Lower lobe of right lung (tissue), 2 donors: ENCODE results near the gene UCN2. TPM values are rescaled to one million over a fixed set of nuclear protein-coding genes. Genes with fewer than 3 reads are reported as not detected.
A peak's percentile ranks its signal among the peaks of the same experiment; 100 is the strongest.
"Not testable (repeated sequence)": the region's sequence is repeated elsewhere in the genome, so short reads cannot be mapped to it uniquely, and the experiment has no call there.

ENCODE experiments used
- ATAC-seq, 2 donors: fragments of 200-7000 bp; cut with Tn5 transposase; one replicate each; pipeline ENCODE4 v1.9.1; 2020 to 2022; ENCODE audit warnings: mild to moderate bottlenecking in 2 of 2, moderate library complexity in 2 of 2
- DNase-seq: peaks from one replicate; pipeline ENCODE4 v3.0.0-alpha.2; 2020
- H3K27ac ChIP-seq: fragments of 200-600 bp; one replicate; pipeline ENCODE4 v1.8.0; 2022
- H3K27me3 ChIP-seq: fragments of 200-600 bp; one replicate; pipeline ENCODE4 v1.8.0; 2022; ENCODE audit warnings: low read depth
- H3K36me3 ChIP-seq: fragments of 200-600 bp; one replicate; pipeline ENCODE4 v1.8.0; 2022; ENCODE audit warnings: mild to moderate bottlenecking
- H3K4me1 ChIP-seq: fragments of 200-600 bp; one replicate; pipeline ENCODE4 v1.8.0; 2022
- H3K4me3 ChIP-seq: fragments of 200-600 bp; one replicate; pipeline ENCODE4 v1.8.0; 2022; ENCODE audit warnings: mild to moderate bottlenecking
- H3K9me3 ChIP-seq: fragments of 200-600 bp; one replicate; pipeline ENCODE4 v1.8.0; 2022
- CTCF ChIP-seq: fragments of 200-600 bp; IDR thresholded peaks from one replicate; pipeline ENCODE4 v1.8.0; 2022; ENCODE audit warnings: antibody characterized with exemption, mild to moderate bottlenecking
- intact Hi-C: fragments of 100-400 bp; cut with DNase I; formaldehyde crosslinking; loops from one replicate; pipeline ENCODE4 v1.11.0; 2022
- total RNA-seq: library from RNA; stranded (reverse); fragmentation: NEBNext Ultra II Directional; extraction: Animal tissue kit (Norgen Biotek cat#: 25700); gene quantifications from one replicate; pipeline ENCODE4 v1.2.1, GENCODE V29; 2021
- donor health status: DM: no; HTN: yes; CAD: no; lungs with severe emphysema.

Gene UCN2
- total RNA-seq, 1 donor from 2014 or later, result 0.32 TPM

DNA sequence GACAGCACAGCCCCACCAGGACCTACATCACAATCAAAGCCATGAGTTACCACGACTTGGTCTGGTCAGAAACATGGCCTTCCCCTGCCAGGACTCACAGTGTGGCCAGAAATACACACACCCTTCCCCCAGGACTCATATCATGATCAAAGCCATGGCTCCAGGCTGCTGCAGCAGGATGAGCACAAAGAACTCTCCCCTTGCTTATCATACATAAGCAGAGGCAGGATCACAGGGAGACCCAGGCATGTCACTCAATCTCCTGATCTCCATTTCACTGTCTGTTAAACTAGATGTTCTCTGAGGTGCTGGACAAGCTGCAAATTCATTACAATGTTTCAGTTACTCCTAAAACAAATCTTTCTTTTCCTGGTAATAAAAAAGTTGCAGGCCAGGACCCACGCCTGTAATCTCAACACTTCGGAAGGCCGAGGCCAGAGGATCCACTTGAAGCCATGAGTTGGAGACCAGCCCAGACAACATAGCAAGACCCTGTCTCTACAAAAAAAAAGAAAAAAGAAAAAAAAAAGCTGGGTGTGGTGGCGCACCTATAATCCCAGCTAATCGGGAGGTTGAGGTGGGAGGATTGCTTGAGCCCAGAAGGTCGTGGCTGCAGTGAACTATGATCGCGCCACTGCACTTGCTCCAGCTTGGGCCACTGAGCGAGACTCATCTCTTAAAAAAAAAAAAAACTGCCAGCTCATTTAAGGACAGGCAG lies 8.2 kb downstream of the UCN2 start:
- H3K27ac ChIP-seq, result no peak overlapping the region
- intact Hi-C loops, result loop anchor here (10.0 kb wide), 1 partner anchor 91 kb away; a partner anchor contains a TSS
- no peaks in the 10 kb centered on the region for H3K36me3 ChIP-seq
- H3K4me1 ChIP-seq, result peaks cover 38% of the 10 kb centered on the region
- peak overlapping the region; percentile 63 for H3K4me3 ChIP-seq
- DNase-seq (no peak), ATAC-seq (no peak)
- no peaks in the 10 kb centered on the region for H3K27me3 ChIP-seq
- TF ChIP-seq CTCF, result no peak
- H3K9me3 ChIP-seq, result no peaks in the 10 kb centered on the region

GRCh38 chr3:48553886-48554845 lies 9.4 kb downstream of the UCN2 start:
- no peaks in the 10 kb centered on the region for H3K9me3 ChIP-seq
- intact Hi-C loops, result loop anchor here (10.0 kb wide), 1 partner anchor 89 kb away; a partner anchor contains a TSS
- TF ChIP-seq CTCF, result no peak
- no peak for ATAC-seq
- H3K4me1 ChIP-seq, result peaks cover 28% of the 10 kb centered on the region
- no peak for DNase-seq
- H3K36me3 ChIP-seq, result no peaks in the 10 kb centered on the region
- no peaks in the 10 kb centered on the region for H3K27me3 ChIP-seq
- no peak overlapping the region for H3K4me3 ChIP-seq
- H3K27ac ChIP-seq, result peak overlapping the region; percentile 18

DNA sequence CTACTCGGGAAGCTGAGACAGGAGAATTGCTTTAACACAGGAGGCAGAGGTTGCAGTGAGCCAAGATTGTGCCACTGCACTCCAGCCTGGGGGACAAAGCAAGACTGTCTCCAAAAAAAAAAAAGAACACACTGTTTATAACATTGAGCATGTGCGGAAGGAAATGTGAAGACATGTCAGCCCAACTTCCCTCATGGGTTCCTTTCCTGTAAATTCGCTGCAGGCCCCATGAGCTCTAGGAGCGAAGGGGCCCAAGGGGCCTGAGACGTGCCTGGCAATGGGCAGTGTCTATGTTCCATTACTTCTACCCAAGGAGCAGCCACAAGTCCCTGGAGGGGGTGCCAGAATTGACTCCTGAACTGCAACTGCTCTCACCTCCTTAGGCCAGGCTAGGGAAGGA lies 10.2 kb downstream of the UCN2 start:
- Histone ChIP-seq H3K9me3 (no peaks in the 10 kb centered on the region), H3K4me1 (peaks cover 30% of the 10 kb centered on the region), H3K27ac (peak overlapping the region; percentile 18)

DNA sequence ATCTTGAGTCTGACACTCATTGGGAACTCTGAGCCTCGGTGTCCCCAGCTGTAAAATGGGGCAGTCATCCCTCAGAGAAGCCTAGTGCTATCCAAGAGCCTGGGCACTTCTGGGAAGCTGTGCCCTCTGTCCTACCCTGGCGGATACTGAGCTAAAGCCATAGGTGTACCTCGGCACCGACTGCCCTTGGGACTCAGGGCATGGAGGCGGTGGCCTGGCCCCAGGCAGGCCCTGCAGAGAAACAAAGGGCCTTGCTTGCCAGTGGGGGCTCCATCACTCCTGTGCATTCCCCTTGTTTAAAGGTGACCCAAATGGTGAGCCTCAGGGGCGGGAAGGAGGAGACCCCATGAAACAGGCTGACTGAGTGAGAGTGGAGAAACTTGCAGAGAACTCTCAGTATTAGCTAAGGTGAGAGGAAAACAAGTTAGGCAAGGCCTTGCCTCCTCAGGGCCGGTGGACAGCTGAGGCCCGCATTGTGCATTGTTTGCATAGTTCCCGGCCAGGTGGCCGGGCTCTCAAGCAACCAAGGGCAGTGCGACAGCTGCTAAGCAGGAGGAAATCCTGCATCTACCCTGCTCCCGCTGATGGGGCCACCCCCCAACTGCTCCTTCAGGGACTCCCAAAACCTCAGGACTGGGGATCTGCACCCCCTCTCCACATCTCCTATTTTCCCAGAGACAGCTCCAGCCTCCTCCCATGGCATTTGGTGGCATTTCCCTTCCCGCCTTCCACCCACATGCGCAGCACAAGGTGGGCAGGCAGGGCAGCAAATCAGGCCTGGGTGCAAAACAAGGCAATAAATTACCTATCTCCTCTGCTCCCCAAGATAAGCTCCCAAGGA lies 11.2 kb downstream of the UCN2 start:
- Histone ChIP-seq H3K27me3 (no peaks in the 10 kb centered on the region), H3K27ac (peak overlapping the region; percentile 13), H3K36me3 (peaks cover under 1% of the 10 kb centered on the region), H3K9me3 (no peaks in the 10 kb centered on the region), H3K4me1 (peaks cover 19% of the 10 kb centered on the region), H3K4me3 (no peak overlapping the region)
- TF ChIP-seq CTCF, result no peak
- DNase-seq (no peak), ATAC-seq (no peak)
- intact Hi-C loops, result loop anchor here (10.0 kb wide), 1 partner anchor 88 kb away; a partner anchor contains a TSS

More for the DNA sequence above, 10.2 kb downstream of the UCN2 start:
- Histone ChIP-seq H3K4me3 (no peak overlapping the region), H3K36me3 (no peaks in the 10 kb centered on the region), H3K27me3 (no peaks in the 10 kb centered on the region)
- no peak for TF ChIP-seq CTCF
- no peak for ATAC-seq
- intact Hi-C loops, result loop anchor here (10.0 kb wide), 1 partner anchor 89 kb away; a partner anchor contains a TSS
- DNase-seq, result no peak

GRCh38 chr3:48551651-48552050 lies 11.9 kb downstream of the UCN2 start:
- ATAC-seq, H3K9me3 ChIP-seq, H3K4me3 ChIP-seq, H3K36me3 ChIP-seq, DNase-seq, H3K27me3 ChIP-seq: not testable (repeated sequence)
- intact Hi-C loops, result loop anchor here (10.0 kb wide), 1 partner anchor 87 kb away; a partner anchor contains a TSS
- peaks cover 16% of the 10 kb centered on the region for H3K4me1 ChIP-seq
- peak overlapping the region; percentile 13 for H3K27ac ChIP-seq
